ENCODE measurements around the gene PPFIA3. TPM values are rescaled to one million over a fixed set of nuclear protein-coding genes. Genes with fewer than 3 reads are reported as not detected.
A peak's percentile ranks its signal among the peaks of the same experiment; 100 is the strongest.

PPFIA3 gene
- total RNA-seq, 4 donors from 2014 or later = 1.8 to 6.7 (median 3.5) TPM

GRCh38 chr19:49129238-49129583 lies 9.9 kb downstream of the PPFIA3 start:
- Histone ChIP-seq H3K4me3 (no peak overlapping the region), H3K9me3 (no peaks in the 10 kb centered on the region), H3K36me3 (no peaks in the 10 kb centered on the region), H3K4me1 (peaks cover 0 to 32% (median 17%) of the 10 kb centered on the region in 4 donors), H3K27me3 (peaks cover 0 to 27% of the 10 kb centered on the region in 2 donors), H3K27ac (no peak overlapping the region)
- TF ChIP-seq EP300 (IDR thresholded peaks at IDR 0.05) (no peak), POLR2A (IDR thresholded peaks at IDR 0.05) (no peak)
- TF ChIP-seq, protein P1, sequence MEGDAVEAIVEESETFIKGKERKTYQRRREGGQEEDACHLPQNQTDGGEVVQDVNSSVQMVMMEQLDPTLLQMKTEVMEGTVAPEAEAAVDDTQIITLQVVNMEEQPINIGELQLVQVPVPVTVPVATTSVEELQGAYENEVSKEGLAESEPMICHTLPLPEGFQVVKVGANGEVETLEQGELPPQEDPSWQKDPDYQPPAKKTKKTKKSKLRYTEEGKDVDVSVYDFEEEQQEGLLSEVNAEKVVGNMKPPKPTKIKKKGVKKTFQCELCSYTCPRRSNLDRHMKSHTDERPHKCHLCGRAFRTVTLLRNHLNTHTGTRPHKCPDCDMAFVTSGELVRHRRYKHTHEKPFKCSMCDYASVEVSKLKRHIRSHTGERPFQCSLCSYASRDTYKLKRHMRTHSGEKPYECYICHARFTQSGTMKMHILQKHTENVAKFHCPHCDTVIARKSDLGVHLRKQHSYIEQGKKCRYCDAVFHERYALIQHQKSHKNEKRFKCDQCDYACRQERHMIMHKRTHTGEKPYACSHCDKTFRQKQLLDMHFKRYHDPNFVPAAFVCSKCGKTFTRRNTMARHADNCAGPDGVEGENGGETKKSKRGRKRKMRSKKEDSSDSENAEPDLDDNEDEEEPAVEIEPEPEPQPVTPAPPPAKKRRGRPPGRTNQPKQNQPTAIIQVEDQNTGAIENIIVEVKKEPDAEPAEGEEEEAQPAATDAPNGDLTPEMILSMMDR (IDR thresholded peaks at IDR 0.05) = no peak
- no peak for DNase-seq (ENCODE audit: low spot score in 2 of 2)
- 76% methylated on average over 16 of the region's 16 CpGs for WGBS, 2 donors

DNA sequence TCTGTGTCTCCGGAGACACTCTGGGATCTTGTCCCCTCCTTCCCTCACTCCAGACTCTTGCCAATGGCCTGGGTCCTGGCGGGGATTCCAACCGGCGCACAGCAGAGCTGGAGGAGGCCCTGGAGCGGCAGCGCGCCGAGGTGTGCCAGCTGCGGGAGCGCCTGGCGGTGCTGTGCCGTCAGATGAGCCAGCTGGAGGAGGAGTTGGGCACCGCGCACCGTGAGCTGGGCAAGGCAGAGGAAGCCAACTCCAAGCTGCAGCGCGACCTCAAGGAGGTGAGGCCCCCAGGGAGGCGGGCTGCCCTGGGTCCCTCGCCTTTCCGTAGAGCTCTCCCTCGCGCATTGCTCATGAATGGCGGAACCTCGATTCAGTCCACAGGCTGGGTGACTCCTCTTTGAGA lies 11.0 kb downstream of the PPFIA3 start:
- no peak for DNase-seq (ENCODE audit: low spot score in 2 of 2)
- peaks cover 0 to 37% (median 17%) of the 10 kb centered on the region in 4 donors for H3K4me1 ChIP-seq
- peaks cover 0 to 33% of the 10 kb centered on the region in 2 donors for H3K27me3 ChIP-seq
- no peaks in the 10 kb centered on the region for H3K36me3 ChIP-seq
- H3K9me3 ChIP-seq = no peaks in the 10 kb centered on the region
- no peak overlapping the region for H3K4me3 ChIP-seq
- H3K27ac ChIP-seq = no peak overlapping the region
- 92 to 95% methylated on average over 23 to 24 of the region's 24 CpGs for WGBS, 2 donors
- no peak for TF ChIP-seq EP300 (IDR thresholded peaks at IDR 0.05)
- TF ChIP-seq POLR2A (IDR thresholded peaks at IDR 0.05) = no peak
- TF ChIP-seq, protein P1 (IDR thresholded peaks at IDR 0.05) = no peak

DNA sequence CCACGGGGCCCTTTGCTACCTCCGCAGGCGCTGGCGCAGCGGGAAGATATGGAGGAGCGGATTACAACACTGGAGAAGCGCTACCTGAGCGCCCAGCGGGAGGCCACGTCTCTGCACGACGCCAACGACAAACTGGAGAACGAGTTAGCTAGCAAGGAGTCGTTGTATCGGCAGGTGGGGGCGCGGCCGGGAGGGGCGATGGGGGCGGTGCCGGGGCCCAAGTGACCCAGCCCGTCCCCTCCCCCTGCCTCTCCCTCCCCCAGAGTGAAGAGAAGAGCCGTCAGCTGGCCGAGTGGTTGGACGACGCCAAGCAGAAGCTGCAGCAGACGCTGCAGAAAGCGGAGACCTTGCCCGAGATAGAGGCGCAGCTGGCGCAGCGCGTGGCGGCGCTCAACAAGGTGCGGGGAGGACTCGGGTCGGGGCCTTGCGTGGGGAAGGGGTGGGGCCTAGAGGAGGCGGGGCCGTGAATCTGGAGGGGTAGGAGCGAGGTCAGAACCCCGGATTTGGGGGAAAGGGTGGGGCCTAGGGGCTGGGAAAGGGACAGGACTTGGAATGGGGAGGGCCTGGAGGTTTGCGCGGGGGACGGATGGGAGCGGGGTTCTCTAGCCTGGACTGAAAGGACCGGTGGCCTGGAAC lies 13.7 kb downstream of the PPFIA3 start:
- no peak overlapping the region for H3K27ac ChIP-seq
- TF ChIP-seq, protein P1 (IDR thresholded peaks at IDR 0.05) = no peak
- no peak for TF ChIP-seq EP300 (IDR thresholded peaks at IDR 0.05)
- no peak for TF ChIP-seq POLR2A (IDR thresholded peaks at IDR 0.05)
- H3K4me1 ChIP-seq = peaks cover 0 to 37% (median 14%) of the 10 kb centered on the region in 4 donors
- peaks cover 0 to 46% of the 10 kb centered on the region in 2 donors for H3K27me3 ChIP-seq
- WGBS, 2 donors = 26% methylated on average over 40 to 48 of the region's 49 CpGs
- H3K9me3 ChIP-seq = no peaks in the 10 kb centered on the region
- no peaks in the 10 kb centered on the region for H3K36me3 ChIP-seq
- no peak for DNase-seq (ENCODE audit: low spot score in 2 of 2)
- H3K4me3 ChIP-seq = peak overlapping the region in 2 of 4 donors; percentile 27 to 38

DNA sequence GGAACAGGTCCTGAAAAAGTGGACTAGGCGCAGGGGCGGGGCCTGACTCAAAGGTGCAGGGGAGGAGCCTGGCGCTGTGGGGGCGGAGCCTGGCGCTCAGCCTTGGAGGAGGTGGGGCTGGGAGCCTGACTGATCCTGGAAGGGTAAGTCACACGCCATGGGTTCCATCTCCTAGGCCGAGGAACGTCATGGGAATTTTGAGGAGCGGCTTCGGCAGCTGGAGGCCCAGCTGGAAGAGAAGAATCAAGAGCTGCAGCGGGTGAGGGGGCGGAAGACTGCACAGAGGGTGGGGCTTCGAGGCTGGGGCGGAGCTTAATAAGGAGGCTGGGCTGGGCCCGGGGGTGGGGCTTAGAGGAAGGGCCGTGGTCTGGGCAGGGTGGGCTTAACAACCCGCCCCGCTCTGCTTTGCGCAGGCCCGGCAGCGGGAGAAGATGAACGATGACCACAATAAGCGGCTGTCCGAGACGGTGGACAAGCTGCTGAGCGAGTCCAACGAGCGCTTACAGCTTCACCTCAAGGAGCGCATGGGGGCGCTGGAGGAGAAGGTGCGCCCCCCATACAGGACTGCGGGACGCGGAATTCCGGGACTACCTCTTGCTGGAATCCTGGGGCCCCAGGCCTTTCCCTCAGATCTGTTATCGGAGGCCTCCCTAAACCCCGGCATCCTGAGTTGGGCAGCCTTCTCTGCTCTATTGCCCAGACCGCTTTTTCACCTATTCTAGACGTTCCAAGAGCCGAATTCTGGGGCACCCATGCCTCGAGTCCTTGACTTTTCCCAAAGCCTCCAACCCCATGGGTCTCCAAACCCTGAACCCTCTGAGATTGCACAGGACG lies 14.5 kb downstream of the PPFIA3 start:
- no peaks in the 10 kb centered on the region for H3K36me3 ChIP-seq
- peaks cover 0 to 46% of the 10 kb centered on the region in 2 donors for H3K27me3 ChIP-seq
- no peak overlapping the region for H3K27ac ChIP-seq
- TF ChIP-seq POLR2A (IDR thresholded peaks at IDR 0.05) (no peak), EP300 (IDR thresholded peaks at IDR 0.05) (no peak)
- TF ChIP-seq, protein P1 (IDR thresholded peaks at IDR 0.05) = no peak
- 20% methylated on average over 42 of the region's 42 CpGs for WGBS, 2 donors
- DNase-seq (ENCODE audit: low spot score in 2 of 2) = no peak
- no peaks in the 10 kb centered on the region for H3K9me3 ChIP-seq
- H3K4me3 ChIP-seq = peak overlapping the region in 2 of 4 donors; percentile 27 to 38
- H3K4me1 ChIP-seq = peaks cover 0 to 30% (median 8%) of the 10 kb centered on the region in 4 donors

- Histone ChIP-seq H3K9me3 (no peaks in the 10 kb centered on the region), H3K27ac (no peak overlapping the region), H3K27me3 (peaks cover 0 to 46% of the 10 kb centered on the region in 2 donors), H3K4me3 (no peak overlapping the region), H3K4me1 (peaks cover 0 to 25% (median 8%) of the 10 kb centered on the region in 4 donors), H3K36me3 (no peaks in the 10 kb centered on the region)
- DNase-seq (ENCODE audit: low spot score in 2 of 2) = no peak
- TF ChIP-seq POLR2A (IDR thresholded peaks at IDR 0.05) (no peak), EP300 (IDR thresholded peaks at IDR 0.05) (no peak)
- TF ChIP-seq, protein P1 (IDR thresholded peaks at IDR 0.05) = no peak
- WGBS, 2 donors = 84 to 91% methylated on average over 5 of the region's 5 CpGs
Measured at GRCh38 chr19:49135686-49136085, 16.3 kb downstream of the PPFIA3 start.

Data from tibial nerve (tissue), 4 donors.